ENCODE measurements around the gene AKNA. TPM values are rescaled to one million over a fixed set of nuclear protein-coding genes. Genes with fewer than 3 reads are reported as not detected.

The AKNA gene
- total RNA-seq, 1 experiment from 2014 or later, result 20.6 TPM

DNA sequence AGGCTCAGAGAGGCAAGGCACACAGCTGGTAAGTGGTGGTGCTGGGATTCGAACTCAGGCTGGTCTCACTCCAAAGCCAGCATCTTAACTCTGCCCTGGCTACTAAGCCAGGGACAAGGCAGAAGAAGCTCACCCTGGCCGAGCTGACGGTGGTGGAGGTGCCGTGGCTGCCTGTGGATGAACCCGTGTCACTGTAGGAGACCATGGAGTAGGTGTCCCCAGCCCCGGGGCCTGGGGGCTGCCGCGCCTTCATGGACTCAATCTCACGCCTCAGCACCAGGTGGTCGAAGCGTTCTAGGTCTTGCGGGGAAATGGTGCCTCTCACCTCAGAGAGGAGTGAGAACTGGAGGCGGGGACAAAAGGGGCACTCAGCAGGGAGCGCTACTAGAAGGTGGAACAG, 35.4 kb upstream of the AKNA start:
- ChIA-PET CTCF (no interaction called here), RAD21 (ENCODE audit: low non-redundant PET in 1 of 2, low total read pairs in 2 of 2, uncharacterized antibody in 2 of 2, unreplicated experiment in 2 of 2) (no interaction called here), POLR2A (no interaction called here)
- DNase-seq (ENCODE audit: low read depth, low spot score) (no peak), ATAC-seq (no peak)
- TF ChIP-seq ZFX (IDR thresholded peaks at IDR 0.05) (no peak), RAD21 (IDR thresholded peaks at IDR 0.05; ENCODE audit: low read depth) (no peak), SIN3A (IDR thresholded peaks at IDR 0.05; ENCODE audit: low read depth) (no peak), JUND (IDR thresholded peaks at IDR 0.05) (no peak), TCF7L2 (IDR thresholded peaks at IDR 0.05; ENCODE audit: borderline replicate concordance, extremely low read depth, insufficient read depth, insufficient read length) (no peak), EZH2phosphoT487 (IDR thresholded peaks at IDR 0.05; ENCODE audit: borderline replicate concordance) (no peak), SRF (IDR thresholded peaks at IDR 0.05; ENCODE audit: low read depth) (no peak), POLR2AphosphoS5 (IDR thresholded peaks at IDR 0.05; ENCODE audit: low read depth, low read length) (no peak), EGR1 (IDR thresholded peaks at IDR 0.05; ENCODE audit: low read depth) (no peak), CEBPB (IDR thresholded peaks at IDR 0.05; ENCODE audit: low read depth) (no peak)
- no peaks in the 10 kb centered on the region for H3K9me2 ChIP-seq (ENCODE audit: insufficient read depth)
- no peaks in the 10 kb centered on the region for H3K79me2 ChIP-seq (ENCODE audit: insufficient read depth, low read length)
- no peaks in the 10 kb centered on the region for H3K27me3 ChIP-seq (ENCODE audit: insufficient read depth, low read length)
- no peaks in the 10 kb centered on the region for H4K20me1 ChIP-seq (ENCODE audit: insufficient read depth)
- no peaks in the 10 kb centered on the region for H3K9me3 ChIP-seq (ENCODE audit: control insufficient read depth in 1 of 2, insufficient read depth in 1 of 2, low read depth in 1 of 2, low read length in 2 of 2)
- H3K4me3 ChIP-seq (replicated peaks in 1 of 2; ENCODE audit: low read depth in 1 of 2, low read length in 2 of 2), result no peak overlapping the region
- H2AFZ ChIP-seq (ENCODE audit: low read depth, low read length, poor library complexity, severe bottlenecking), result no peak overlapping the region
- no TSS peak for BruUV-seq (replicated peaks)
- no peaks in the 10 kb centered on the region for H3K4me1 ChIP-seq (ENCODE audit: control insufficient read depth in 1 of 2, insufficient read depth in 2 of 2, low read length in 2 of 2)
- intact Hi-C loops (cut with micrococcal nuclease), result no loop called here
- H3K4me2 ChIP-seq (ENCODE audit: low read length), result no peak overlapping the region
- H3K9ac ChIP-seq (ENCODE audit: low read length), result no peak overlapping the region
- no peak overlapping the region for H3K27ac ChIP-seq (ENCODE audit: low read depth, low read length)
- no peaks in the 10 kb centered on the region for H3K36me3 ChIP-seq (ENCODE audit: control insufficient read depth in 1 of 2, insufficient read depth in 2 of 2, low read length in 2 of 2)

DNA sequence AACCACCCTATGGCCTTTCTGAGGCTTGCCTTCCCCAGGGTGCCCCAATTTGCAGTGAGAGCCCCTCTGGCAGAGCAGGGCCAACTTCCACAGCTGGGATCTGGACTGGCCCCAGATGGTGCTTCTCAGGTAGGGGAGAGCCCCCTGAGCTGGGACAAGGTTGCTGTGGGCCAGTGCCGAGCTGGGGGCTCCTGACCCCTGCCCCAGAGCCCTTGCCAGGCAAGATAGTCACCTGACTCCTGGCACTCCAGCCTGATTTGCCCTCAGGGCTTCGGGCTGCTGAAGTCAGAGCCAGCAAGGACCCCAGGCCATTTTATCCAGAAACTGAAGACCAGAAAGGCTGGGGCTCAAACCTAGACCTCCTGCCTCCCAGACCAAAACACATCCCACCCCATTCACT, 33.4 kb upstream of the AKNA start:
- H4K20me1 ChIP-seq (ENCODE audit: insufficient read depth), result no peaks in the 10 kb centered on the region
- ChIA-PET POLR2A (no interaction called here), RAD21 (ENCODE audit: low non-redundant PET in 1 of 2, low total read pairs in 2 of 2, uncharacterized antibody in 2 of 2, unreplicated experiment in 2 of 2) (no interaction called here), CTCF (no interaction called here)
- no peak overlapping the region for H3K4me3 ChIP-seq (replicated peaks in 1 of 2; ENCODE audit: low read depth in 1 of 2, low read length in 2 of 2)
- DNase-seq (ENCODE audit: low read depth, low spot score) (no peak), ATAC-seq (no peak)
- intact Hi-C loops (cut with micrococcal nuclease), result no loop called here
- BruUV-seq (replicated peaks), result no TSS peak
- no peak overlapping the region for H3K4me2 ChIP-seq (ENCODE audit: low read length)
- no peaks in the 10 kb centered on the region for H3K4me1 ChIP-seq (ENCODE audit: control insufficient read depth in 1 of 2, insufficient read depth in 2 of 2, low read length in 2 of 2)
- H3K79me2 ChIP-seq (ENCODE audit: insufficient read depth, low read length), result no peaks in the 10 kb centered on the region
- no peak overlapping the region for H2AFZ ChIP-seq (ENCODE audit: low read depth, low read length, poor library complexity, severe bottlenecking)
- H3K27ac ChIP-seq (ENCODE audit: low read depth, low read length), result no peak overlapping the region
- H3K27me3 ChIP-seq (ENCODE audit: insufficient read depth, low read length), result no peaks in the 10 kb centered on the region
- H3K9me3 ChIP-seq (ENCODE audit: control insufficient read depth in 1 of 2, insufficient read depth in 1 of 2, low read depth in 1 of 2, low read length in 2 of 2), result no peaks in the 10 kb centered on the region
- H3K9ac ChIP-seq (ENCODE audit: low read length), result no peak overlapping the region
- no peaks in the 10 kb centered on the region for H3K36me3 ChIP-seq (ENCODE audit: control insufficient read depth in 1 of 2, insufficient read depth in 2 of 2, low read length in 2 of 2)
- no peaks in the 10 kb centered on the region for H3K9me2 ChIP-seq (ENCODE audit: insufficient read depth)
- TF ChIP-seq CEBPB (IDR thresholded peaks at IDR 0.05; ENCODE audit: low read depth), result no peak
- no peak for TF ChIP-seq ELF1 (IDR thresholded peaks at IDR 0.05; ENCODE audit: borderline replicate concordance, low read depth)
- TF ChIP-seq, protein P1, sequence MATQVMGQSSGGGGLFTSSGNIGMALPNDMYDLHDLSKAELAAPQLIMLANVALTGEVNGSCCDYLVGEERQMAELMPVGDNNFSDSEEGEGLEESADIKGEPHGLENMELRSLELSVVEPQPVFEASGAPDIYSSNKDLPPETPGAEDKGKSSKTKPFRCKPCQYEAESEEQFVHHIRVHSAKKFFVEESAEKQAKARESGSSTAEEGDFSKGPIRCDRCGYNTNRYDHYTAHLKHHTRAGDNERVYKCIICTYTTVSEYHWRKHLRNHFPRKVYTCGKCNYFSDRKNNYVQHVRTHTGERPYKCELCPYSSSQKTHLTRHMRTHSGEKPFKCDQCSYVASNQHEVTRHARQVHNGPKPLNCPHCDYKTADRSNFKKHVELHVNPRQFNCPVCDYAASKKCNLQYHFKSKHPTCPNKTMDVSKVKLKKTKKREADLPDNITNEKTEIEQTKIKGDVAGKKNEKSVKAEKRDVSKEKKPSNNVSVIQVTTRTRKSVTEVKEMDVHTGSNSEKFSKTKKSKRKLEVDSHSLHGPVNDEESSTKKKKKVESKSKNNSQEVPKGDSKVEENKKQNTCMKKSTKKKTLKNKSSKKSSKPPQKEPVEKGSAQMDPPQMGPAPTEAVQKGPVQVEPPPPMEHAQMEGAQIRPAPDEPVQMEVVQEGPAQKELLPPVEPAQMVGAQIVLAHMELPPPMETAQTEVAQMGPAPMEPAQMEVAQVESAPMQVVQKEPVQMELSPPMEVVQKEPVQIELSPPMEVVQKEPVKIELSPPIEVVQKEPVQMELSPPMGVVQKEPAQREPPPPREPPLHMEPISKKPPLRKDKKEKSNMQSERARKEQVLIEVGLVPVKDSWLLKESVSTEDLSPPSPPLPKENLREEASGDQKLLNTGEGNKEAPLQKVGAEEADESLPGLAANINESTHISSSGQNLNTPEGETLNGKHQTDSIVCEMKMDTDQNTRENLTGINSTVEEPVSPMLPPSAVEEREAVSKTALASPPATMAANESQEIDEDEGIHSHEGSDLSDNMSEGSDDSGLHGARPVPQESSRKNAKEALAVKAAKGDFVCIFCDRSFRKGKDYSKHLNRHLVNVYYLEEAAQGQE (IDR thresholded peaks at IDR 0.05; ENCODE audit: low read depth), result no peak
- TF ChIP-seq ZFX (IDR thresholded peaks at IDR 0.05), result no peak
- TF ChIP-seq, protein P2, sequence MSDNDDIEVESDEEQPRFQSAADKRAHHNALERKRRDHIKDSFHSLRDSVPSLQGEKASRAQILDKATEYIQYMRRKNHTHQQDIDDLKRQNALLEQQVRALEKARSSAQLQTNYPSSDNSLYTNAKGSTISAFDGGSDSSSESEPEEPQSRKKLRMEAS (IDR thresholded peaks at IDR 0.05), result no peak
- TF ChIP-seq POLR2AphosphoS5 (IDR thresholded peaks at IDR 0.05; ENCODE audit: low read depth, low read length), result no peak
- no peak for TF ChIP-seq POLR2A (IDR thresholded peaks at IDR 0.05; ENCODE audit: borderline replicate concordance, extremely low read depth, insufficient read depth, insufficient read length)
- TF ChIP-seq YY1 (IDR thresholded peaks at IDR 0.05; ENCODE audit: extremely low read depth, insufficient replicate concordance, low read depth, low read length), result no peak
- no peak for TF ChIP-seq ZNF274 (IDR thresholded peaks at IDR 0.05; ENCODE audit: low read depth, low read length)
- no peak for TF ChIP-seq TCF7L2 (IDR thresholded peaks at IDR 0.05; ENCODE audit: borderline replicate concordance, extremely low read depth, insufficient read depth, insufficient read length)
- no peak for TF ChIP-seq EZH2 (IDR thresholded peaks at IDR 0.05)
